Measurements from ENCODE around the gene HOOK2. TPM values are rescaled to one million over a fixed set of nuclear protein-coding genes. Genes with fewer than 3 reads are reported as not detected.
A peak's percentile ranks its signal among the peaks of the same experiment; 100 is the strongest.

Gene HOOK2
- total and polyA plus RNA-seq, 9 of the 15 experiments (the other 6 are each of a cell fraction or from before 2014, with no cell fraction given) = 1.3 to 17.2 (median 9.9) TPM

GRCh38 chr19:12806242-12807081 is 31.1 kb upstream of the HOOK2 start, which contains the start of gene RNASEH2A (continued):
- TF ChIP-seq TFAP4 (CRISPR knock-in tag; IDR thresholded peaks at IDR 0.05; ENCODE audit: borderline replicate concordance) (peak; percentile 98), CREB3 (tag; conservative IDR thresholded peaks at IDR 0.05; ENCODE audit: low read depth) (no peak), POLR2H (tag; IDR thresholded peaks at IDR 0.05; ENCODE audit: low read depth) (no peak; the same call in 1 of the 2 replicates), CREB5 (CRISPR knock-in tag; IDR thresholded peaks at IDR 0.05) (no peak), MECOM (CRISPR knock-in tag; IDR thresholded peaks at IDR 0.05) (no peak), LCOR (CRISPR knock-in tag; IDR thresholded peaks at IDR 0.05) (peak; percentile 91), NFIC (IDR thresholded peaks at IDR 0.05) (peak; percentile 41; the same call in 1 of the 2 replicates), ZBTB43 (CRISPR knock-in tag; IDR thresholded peaks at IDR 0.05) (no peak)
